GM18505 (cell line): ENCODE data around the gene SH3PXD2B.
A peak's percentile ranks its signal among the peaks of the same experiment; 100 is the strongest.

ENCODE experiments used
- ATAC-seq: cut with Tn5 transposase; IDR thresholded peaks from one replicate; pipeline ENCODE4 v1.9.1; 2021; ENCODE audit not compliant: unreplicated experiment
- POLR2A ChIP-seq: IDR thresholded peaks from 4 replicates; pipeline ENCODE4 v1.6.1; 2011; ENCODE audit warnings: borderline replicate concordance; ENCODE audit not compliant: insufficient read depth, insufficient read length; ENCODE audit errors: extremely low read depth

Gene SH3PXD2B

DNA sequence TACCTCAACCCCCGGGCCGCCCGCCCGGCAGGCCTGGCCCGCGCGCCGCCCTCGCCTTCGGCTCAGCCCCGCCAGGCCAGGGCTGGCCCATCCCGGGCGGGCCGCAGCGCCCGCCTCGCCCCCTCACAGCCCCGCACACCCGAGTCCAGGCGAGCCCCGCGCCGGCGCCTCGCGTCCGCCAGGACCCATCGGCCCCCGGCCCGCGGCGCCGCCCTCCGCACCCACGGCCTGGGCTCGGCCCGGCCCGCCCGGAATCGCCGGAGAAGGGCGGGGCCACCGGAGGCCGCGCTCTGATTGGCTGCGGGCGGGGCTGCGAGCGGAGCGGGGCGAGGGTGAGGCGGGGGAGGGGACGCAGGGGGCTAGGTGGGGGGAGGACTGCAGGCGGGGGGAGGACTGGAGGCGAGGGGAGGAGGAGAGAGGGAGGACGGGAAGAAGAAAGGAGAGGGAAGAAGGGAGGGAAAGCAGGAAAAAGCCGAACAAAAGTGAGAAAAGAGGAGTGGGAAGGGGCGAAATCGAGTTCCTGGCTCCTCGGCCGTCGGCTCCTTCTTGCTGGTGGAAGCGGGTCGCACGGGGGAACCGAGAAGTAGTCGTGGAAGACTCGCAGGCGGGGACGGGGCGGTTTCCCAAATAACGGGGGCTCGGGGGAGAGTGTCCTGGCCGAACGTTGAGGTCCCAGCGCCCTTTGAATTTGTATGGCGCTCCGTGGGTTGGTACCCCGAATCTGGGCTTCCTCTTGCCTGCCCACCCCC lies 170.3 kb downstream of the SH3PXD2B start:
- peak; percentile 76 for TF ChIP-seq POLR2A
- ATAC-seq: peak; percentile 78

DNA sequence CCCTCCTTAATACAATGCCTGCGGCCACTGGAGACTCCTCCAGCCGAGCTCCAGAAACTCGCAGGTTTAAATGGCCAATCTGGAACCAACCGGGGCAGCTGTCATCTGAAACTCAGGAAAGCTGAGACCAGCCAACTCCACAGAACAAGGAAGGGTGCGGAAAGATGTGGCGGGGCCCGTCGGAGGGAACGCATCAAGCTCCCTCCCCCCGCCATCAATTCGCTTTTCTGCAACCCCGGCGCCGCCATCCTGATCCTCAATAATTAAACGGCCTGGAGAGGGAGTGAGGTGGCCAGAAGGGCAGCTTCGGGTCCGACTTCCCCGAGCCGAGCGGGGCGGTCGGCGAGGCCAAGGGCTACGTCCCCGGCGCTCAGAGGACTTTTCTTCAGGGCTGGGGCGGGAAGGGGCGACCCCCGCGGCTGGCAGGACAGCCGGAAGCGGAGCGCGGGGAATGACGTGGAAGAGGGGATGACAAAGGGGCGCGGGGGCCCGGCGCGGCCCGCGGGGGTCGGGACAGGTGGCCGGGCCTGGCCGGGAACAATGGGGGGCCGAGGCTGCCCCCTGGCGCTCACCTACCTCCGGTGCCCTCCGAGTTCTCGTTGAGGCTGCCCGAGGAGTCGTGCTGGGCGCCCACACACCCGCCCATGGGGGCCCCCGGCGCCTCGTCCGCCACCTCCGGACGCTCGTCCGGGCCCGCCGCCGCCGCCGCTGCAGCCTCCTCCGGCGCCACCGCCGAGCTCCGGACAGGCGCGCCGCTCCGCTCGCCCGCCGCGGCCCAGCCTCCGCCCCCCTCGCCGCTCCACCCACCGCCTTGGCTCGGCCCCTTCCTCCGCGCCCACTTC lies 171.1 kb downstream of the SH3PXD2B start, which contains the start of gene UBTD2:
Gene UBTD2 (minus strand): TSS at position 745 of the 842 bp plus-strand sequence. CDS start 99 bp downstream, at position 646.
- peak; percentile 85 for ATAC-seq
- TF ChIP-seq POLR2A: no peak

DNA sequence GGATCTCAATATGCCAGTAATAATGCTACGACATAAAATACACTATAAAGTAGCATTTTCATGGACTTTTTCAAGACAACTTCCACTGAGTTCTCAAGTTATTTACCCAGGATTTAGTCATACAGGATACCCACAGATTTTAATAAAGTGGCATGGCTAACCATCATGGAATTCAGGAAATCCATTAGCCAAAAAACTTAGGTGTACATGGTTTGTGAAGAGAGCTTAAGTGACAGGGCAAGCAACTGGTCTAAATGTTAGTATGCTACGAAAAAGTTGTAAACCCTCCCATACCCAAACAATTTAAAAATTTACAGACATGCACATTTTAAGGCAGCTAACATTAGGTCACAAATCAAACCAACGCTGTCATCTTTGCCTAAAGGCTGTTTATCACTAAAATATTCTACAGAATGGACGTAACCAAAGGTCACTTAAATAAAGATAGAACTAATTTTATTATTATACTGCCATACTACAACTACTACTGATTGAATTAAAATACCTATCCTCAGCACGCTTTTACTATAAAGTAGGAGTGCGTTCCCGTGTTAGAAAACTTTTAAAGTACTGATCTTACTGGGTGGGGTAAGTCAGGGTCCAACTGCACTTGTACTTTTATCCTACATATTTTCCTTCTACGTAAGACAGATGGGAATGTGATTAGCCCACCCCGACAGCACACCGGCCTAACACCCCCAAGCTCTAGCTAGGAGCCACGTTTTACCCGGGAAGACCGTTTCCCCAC lies 171.9 kb downstream of the SH3PXD2B start:
- TF ChIP-seq POLR2A: no peak
- ATAC-seq: no peak

DNA sequence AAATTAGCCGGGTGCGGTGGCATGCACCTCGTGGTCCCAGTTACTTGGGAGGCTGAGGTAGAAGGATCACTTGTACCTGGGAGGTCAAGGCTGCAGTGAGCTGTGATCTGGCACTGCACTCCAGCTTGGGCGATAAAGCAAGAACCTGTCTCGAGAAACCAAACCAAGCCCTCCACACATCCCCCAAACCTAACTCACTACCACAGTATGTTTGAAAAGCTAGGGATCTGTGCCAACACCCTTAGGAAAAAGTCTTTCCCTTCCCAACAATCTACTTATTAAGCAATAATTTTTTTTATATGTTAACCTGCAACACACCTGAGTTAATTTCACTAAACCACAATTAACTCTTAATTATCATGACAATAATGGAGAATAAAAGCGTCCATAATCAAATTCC lies 173.0 kb downstream of the SH3PXD2B start:
- no peak for TF ChIP-seq POLR2A
- ATAC-seq: no peak

DNA sequence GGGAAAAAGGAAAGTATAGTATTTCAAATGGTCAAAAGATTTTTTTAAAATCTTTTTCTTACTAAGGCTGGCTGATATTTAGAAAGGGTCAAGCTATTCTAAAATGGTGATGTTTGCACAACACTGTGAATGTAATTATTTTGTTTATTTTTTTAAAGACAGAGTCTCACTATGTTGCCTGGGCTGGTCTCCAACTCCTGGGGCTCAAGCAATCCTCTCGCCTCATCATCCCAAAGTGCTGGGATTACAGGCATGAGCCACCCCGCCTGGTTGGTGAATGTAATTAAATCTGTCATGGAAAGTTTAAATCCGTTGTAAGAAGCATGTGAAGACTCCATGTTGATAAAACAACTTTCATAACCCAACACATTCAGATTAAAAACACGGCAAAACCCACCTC lies 173.4 kb downstream of the SH3PXD2B start:
- TF ChIP-seq POLR2A: no peak

DNA sequence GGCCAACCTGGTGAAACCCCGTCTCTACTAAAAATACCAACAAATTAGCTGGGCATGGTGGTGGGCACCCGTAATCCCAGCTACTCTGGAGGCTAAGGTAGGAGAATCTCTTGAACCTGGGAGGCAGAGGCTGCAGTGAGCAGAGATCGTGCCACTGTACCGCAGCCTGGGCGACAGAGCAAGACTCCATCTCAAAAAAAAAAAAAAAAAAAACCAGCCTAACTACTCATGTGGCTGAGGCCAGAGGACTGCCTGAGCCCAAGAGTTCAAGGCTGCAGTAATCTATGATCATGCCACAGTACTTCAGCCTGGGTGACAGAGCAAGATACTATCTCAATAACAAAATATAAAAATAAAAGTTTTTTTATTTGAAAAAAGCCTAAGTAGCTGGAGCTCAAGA lies 174.0 kb downstream of the SH3PXD2B start:
- no peak for ATAC-seq
- TF ChIP-seq POLR2A: no peak

More for the DNA sequence above, 173.4 kb downstream of the SH3PXD2B start:
- ATAC-seq: no peak

DNA sequence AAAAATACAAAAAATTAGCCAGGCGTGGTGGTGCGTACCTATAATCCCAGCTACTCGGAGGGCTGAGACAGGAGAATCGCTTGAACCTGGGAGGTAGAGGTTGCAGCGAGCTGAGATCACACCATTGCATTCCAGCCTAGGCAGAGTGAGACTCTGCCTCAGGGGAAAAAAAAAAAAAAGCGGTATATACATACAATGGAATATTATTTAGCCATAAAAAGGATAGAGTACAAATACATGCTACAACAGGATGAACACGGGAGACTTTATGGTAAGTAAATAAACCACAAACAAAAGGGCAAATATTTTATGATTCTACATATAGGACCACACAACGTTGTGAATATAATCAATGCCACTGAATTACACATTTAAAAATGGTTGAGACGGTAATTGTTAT lies 176.0 kb downstream of the SH3PXD2B start:
- no peak for ATAC-seq
- no peak for TF ChIP-seq POLR2A

DNA sequence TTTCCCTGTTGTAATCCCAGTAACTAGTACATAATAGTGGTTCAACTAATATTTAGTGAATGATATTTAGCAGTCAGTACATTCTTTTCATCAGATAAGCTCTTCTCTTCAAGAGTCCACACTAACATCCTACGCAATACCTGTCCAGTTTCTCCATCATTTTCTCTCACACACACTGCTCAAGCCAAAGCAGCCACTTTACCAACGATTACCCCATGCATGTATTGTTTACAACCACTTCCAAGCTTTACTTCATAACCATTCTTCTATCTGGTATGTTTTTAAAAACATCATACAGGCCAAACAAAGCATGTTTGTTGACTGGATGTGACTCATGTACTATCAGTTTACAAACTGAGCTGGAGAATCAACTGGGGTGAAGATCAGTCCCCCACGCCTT lies 178.1 kb downstream of the SH3PXD2B start:
- TF ChIP-seq POLR2A: no peak
- no peak for ATAC-seq
